HEK293T (cell line): ENCODE results near the gene SPATA20.

Experiments
- CTCF ChIA-PET: fragments of 350-600 bp; formaldehyde crosslinking; extraction: SDS; loops from one replicate; lab custom pipeline; 2021; ENCODE audit warnings: antibody characterized with exemption, inconsistent platforms; lab: Yijun Ruan, JAX
- POLR2A ChIA-PET: fragments of 350-600 bp; formaldehyde crosslinking; extraction: SDS; loops from one replicate; lab custom pipeline; 2020; ENCODE audit warnings: antibody characterized with exemption, inconsistent platforms; lab: Yijun Ruan, JAX
- DNase-seq: peaks from one replicate; pipeline ENCODE4 v3.0.0; 2012; ENCODE audit warnings: mixed read lengths; ENCODE audit errors: extremely low spot score
- ARNT ChIP-seq: fragments of 450-650 bp; IDR thresholded peaks from 2 replicates; pipeline ENCODE4 v1.6.1; 2017; ENCODE audit warnings: mild to moderate bottlenecking
- BHLHE40 ChIP-seq: fragments of 450-650 bp; IDR thresholded peaks from 2 replicates; pipeline ENCODE4 v1.6.1; 2016; ENCODE audit warnings: mild to moderate bottlenecking, moderate library complexity, borderline replicate concordance
- CTBP1 ChIP-seq: fragments of 450-650 bp; IDR thresholded peaks from 2 replicates; pipeline ENCODE4 v1.6.1; 2016; ENCODE audit warnings: borderline replicate concordance
- ELF4 ChIP-seq: fragments of 450-650 bp; IDR thresholded peaks from 2 replicates; pipeline ENCODE4 v1.6.1; 2017; ENCODE audit warnings: antibody characterized with exemption
- FOXA1 ChIP-seq: fragments of 450-650 bp; IDR thresholded peaks from 2 replicates; pipeline ENCODE4 v1.6.1; 2016; ENCODE audit warnings: mild to moderate bottlenecking
- FOXK2 ChIP-seq: fragments of 450-650 bp; IDR thresholded peaks from 2 replicates; pipeline ENCODE4 v1.6.1; 2016; ENCODE audit warnings: mild to moderate bottlenecking
- FOXM1 ChIP-seq: fragments of 450-650 bp; IDR thresholded peaks from 2 replicates; pipeline ENCODE4 v1.6.1; 2017; ENCODE audit warnings: mild to moderate bottlenecking, borderline replicate concordance
- HDGF ChIP-seq: fragments of 450-650 bp; IDR thresholded peaks from 2 replicates; pipeline ENCODE4 v1.6.1; 2017; ENCODE audit warnings: antibody characterized with exemption, borderline replicate concordance
- L3MBTL2 ChIP-seq: fragments of 450-650 bp; conservative IDR thresholded peaks from 2 replicates; pipeline ENCODE4 v1.6.1; 2016; ENCODE audit warnings: mild to moderate bottlenecking
- LEF1 ChIP-seq: fragments of 450-650 bp; IDR thresholded peaks from 2 replicates; pipeline ENCODE4 v1.6.1; 2017; ENCODE audit warnings: mild to moderate bottlenecking, borderline replicate concordance
- NFRKB ChIP-seq: fragments of 450-650 bp; IDR thresholded peaks from 2 replicates; pipeline ENCODE4 v1.6.1; 2016; ENCODE audit warnings: mild to moderate bottlenecking, moderate library complexity
- PKNOX1 ChIP-seq: fragments of 450-650 bp; IDR thresholded peaks from 2 replicates; pipeline ENCODE4 v1.6.1; 2016
- SP1 ChIP-seq: fragments of 450-650 bp; IDR thresholded peaks from 2 replicates; pipeline ENCODE4 v1.6.1; 2017
- SUZ12 ChIP-seq: fragments of 450-650 bp; IDR thresholded peaks from 2 replicates; pipeline ENCODE4 v1.6.1; 2016; ENCODE audit warnings: mild to moderate bottlenecking
- ZNF384 ChIP-seq: fragments of 450-650 bp; IDR thresholded peaks from 2 replicates; pipeline ENCODE4 v1.6.1; 2016

Gene SPATA20

GRCh38 chr17:50603340-50603739 is 56.4 kb downstream of the SPATA20 start:
- CTCF ChIA-PET: interaction anchor here (1.0 kb wide), 1 partner anchor 17 kb away, joined by 3 read pairs; no protein-coding TSS in a partner anchor
- DNase-seq: peak; percentile 63
- POLR2A ChIA-PET: no interaction called here
- no peak for TF ChIP-seq LEF1
- TF ChIP-seq CTBP1: no peak
- no peak for TF ChIP-seq HDGF
- TF ChIP-seq PKNOX1: no peak
- TF ChIP-seq FOXK2: no peak
- no peak for TF ChIP-seq BHLHE40
- no peak for TF ChIP-seq ARNT
- no peak for TF ChIP-seq SP1

- DNase-seq: no peak
- CTCF ChIA-PET: no interaction called here
- TF ChIP-seq L3MBTL2 (no peak), ARNT (no peak), LEF1 (no peak), FOXM1 (no peak), HDGF (no peak), PKNOX1 (no peak), NFRKB (no peak)
- POLR2A ChIA-PET: interaction anchor here (0.6 to 1.6 kb wide), 2 partner anchors 45 to 57 kb away, joined by 3 read pairs; no protein-coding TSS in a partner anchor
Observed at GRCh38 chr17:50604513-50604912, 57.5 kb downstream of the SPATA20 start.

GRCh38 chr17:50605429-50605828 is 58.5 kb downstream of the SPATA20 start:
- no peak for TF ChIP-seq FOXM1
- TF ChIP-seq FOXA1: no peak
- TF ChIP-seq LEF1: no peak
- no peak for TF ChIP-seq SUZ12
- TF ChIP-seq CTBP1: no peak
- TF ChIP-seq BHLHE40: no peak
- no peak for TF ChIP-seq ZNF384
- TF ChIP-seq L3MBTL2: no peak
- no peak for TF ChIP-seq HDGF
- no peak for TF ChIP-seq ELF4
- TF ChIP-seq ARNT: no peak
- TF ChIP-seq SP1: no peak
- no peak for DNase-seq
- ChIA-PET CTCF (interaction anchor here (1.0 kb wide), 1 partner anchor 25 kb away, joined by 4 read pairs; no protein-coding TSS in a partner anchor), POLR2A (interaction anchor here (1.6 kb wide), 1 partner anchor 46 kb away, joined by 3 read pairs; no protein-coding TSS in a partner anchor)
